Activated naive CD8-positive, alpha-beta T cell treated with anti-CD3 and anti-CD28 coated beads, Interleukin-2, amount 10 ng/mL, durations not matched to agents 7 days and 5 days (primary cell): ENCODE results near the gene TMEM187. TPM values are rescaled to one million over a fixed set of nuclear protein-coding genes. Genes with fewer than 3 reads are reported as not detected.
A peak's percentile ranks its signal among the peaks of the same experiment; 100 is the strongest.

ENCODE experiments used
- ATAC-seq: fragments of 150-1000 bp; cut with Tn5 transposase; one replicate; pipeline ENCODE4 v1.10.0; 2021; ENCODE audit warnings: low read depth, moderate library complexity
- POLR2A ChIA-PET: fragments of 350-600 bp; sonication (Branson Sonifier 250); formaldehyde crosslinking; loops from one replicate; lab custom pipeline; 2021; ENCODE audit warnings: antibody characterized with exemption; lab: Charles Lee
- DNase-seq: peaks from one replicate; pipeline ENCODE4 v3.0.0; 2021
- H3K27ac Mint-ChIP-seq: one replicate; pipeline ENCODE4 v1.8.0; 2022; ENCODE audit warnings: mild to moderate bottlenecking, mixed read lengths
- H3K27me3 Mint-ChIP-seq: one replicate; pipeline ENCODE4 v1.8.0; 2022; ENCODE audit warnings: mild to moderate bottlenecking, moderate library complexity, mixed read lengths
- H3K36me3 Mint-ChIP-seq: one replicate; pipeline ENCODE4 v1.8.0; 2021; ENCODE audit warnings: mild to moderate bottlenecking, mixed read lengths
- H3K4me1 Mint-ChIP-seq: one replicate; pipeline ENCODE4 v1.8.0; 2021; ENCODE audit warnings: mixed read lengths
- H3K4me3 Mint-ChIP-seq: one replicate; pipeline ENCODE4 v1.8.0; 2022; ENCODE audit warnings: mild to moderate bottlenecking, moderate library complexity, mixed read lengths
- H3K9me3 Mint-ChIP-seq: one replicate; pipeline ENCODE4 v1.8.0; 2021; ENCODE audit warnings: mixed read lengths
- total RNA-seq, 2 experiments: library from RNA; stranded (reverse); gene quantifications; one replicate each; pipeline ENCODE4 v1.2.3, GENCODE V29; 2021

Gene TMEM187
- total RNA-seq, 2 experiments from 2014 or later = 8.6 to 9.7 TPM

- ATAC-seq (peak; percentile 69), DNase-seq (peak; percentile 82)
- H3K27ac Mint-ChIP-seq = peak overlapping the region; percentile 69
- H3K36me3 Mint-ChIP-seq = peaks cover 2% of the 10 kb centered on the region
- H3K4me3 Mint-ChIP-seq = no peak overlapping the region
- H3K27me3 Mint-ChIP-seq = no peaks in the 10 kb centered on the region
- H3K4me1 Mint-ChIP-seq = peaks cover 8% of the 10 kb centered on the region
- H3K9me3 Mint-ChIP-seq = no peaks in the 10 kb centered on the region
- POLR2A ChIA-PET = interaction anchor here (12.8 kb wide), 1 partner anchor 28 kb away, joined by 185 read pairs; the partner anchor contains the start of gene ARHGAP4
Observed at GRCh38 chrX:153953342-153953830, 19.2 kb upstream of the TMEM187 start.

- POLR2A ChIA-PET = interaction anchor here (12.8 kb wide), 1 partner anchor 29 kb away, joined by 185 read pairs; the partner anchor contains the start of gene ARHGAP4
- H3K4me3 Mint-ChIP-seq = no peak overlapping the region
- no peaks in the 10 kb centered on the region for H3K9me3 Mint-ChIP-seq
- DNase-seq (no peak), ATAC-seq (no peak)
- no peaks in the 10 kb centered on the region for H3K27me3 Mint-ChIP-seq
- peaks cover 2% of the 10 kb centered on the region for H3K36me3 Mint-ChIP-seq
- no peak overlapping the region for H3K27ac Mint-ChIP-seq
- H3K4me1 Mint-ChIP-seq = peaks cover 6% of the 10 kb centered on the region
Observed at GRCh38 chrX:153953892-153954557, 18.5 kb upstream of the TMEM187 start.

DNA sequence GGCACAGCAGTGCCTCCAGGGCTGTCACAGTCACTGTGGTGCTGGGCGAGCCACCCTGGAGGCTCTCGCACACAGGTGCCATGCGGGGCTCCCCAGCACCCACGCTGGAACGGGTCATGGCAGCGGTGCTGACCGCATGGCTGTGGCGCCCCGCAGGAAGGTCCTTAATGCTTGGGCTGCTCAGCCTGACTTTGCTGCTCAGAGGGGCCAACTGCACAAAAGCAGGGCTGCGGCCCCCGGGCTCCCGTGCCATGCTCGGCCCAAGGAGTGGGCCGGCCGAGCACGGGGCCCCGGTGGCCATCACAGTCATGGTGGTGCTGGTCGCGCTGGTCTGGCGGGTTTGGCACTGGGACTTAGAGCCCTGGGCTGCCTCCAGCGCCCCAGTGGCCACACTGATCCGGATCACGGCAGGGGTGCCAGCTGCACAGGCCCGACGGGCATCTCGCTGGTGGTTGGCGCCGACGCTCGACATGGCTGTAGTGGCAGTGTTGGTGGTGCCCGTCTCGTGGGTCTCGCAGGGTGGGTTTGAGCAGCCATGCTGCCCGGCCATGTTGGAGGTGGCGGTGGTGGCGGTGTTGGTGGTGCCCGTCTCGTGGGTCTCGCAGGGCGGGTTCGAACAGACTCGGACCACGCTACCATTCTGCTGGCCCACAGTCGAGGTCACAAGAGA lies 17.9 kb upstream of the TMEM187 start:
- H3K27ac Mint-ChIP-seq = no peak overlapping the region
- H3K4me3 Mint-ChIP-seq = no peak overlapping the region
- POLR2A ChIA-PET = no interaction called here
- no peaks in the 10 kb centered on the region for H3K9me3 Mint-ChIP-seq
- peaks cover 2% of the 10 kb centered on the region for H3K36me3 Mint-ChIP-seq
- ATAC-seq = no peak
- H3K27me3 Mint-ChIP-seq = no peaks in the 10 kb centered on the region
- peaks cover 4% of the 10 kb centered on the region for H3K4me1 Mint-ChIP-seq
- no peak for DNase-seq

DNA sequence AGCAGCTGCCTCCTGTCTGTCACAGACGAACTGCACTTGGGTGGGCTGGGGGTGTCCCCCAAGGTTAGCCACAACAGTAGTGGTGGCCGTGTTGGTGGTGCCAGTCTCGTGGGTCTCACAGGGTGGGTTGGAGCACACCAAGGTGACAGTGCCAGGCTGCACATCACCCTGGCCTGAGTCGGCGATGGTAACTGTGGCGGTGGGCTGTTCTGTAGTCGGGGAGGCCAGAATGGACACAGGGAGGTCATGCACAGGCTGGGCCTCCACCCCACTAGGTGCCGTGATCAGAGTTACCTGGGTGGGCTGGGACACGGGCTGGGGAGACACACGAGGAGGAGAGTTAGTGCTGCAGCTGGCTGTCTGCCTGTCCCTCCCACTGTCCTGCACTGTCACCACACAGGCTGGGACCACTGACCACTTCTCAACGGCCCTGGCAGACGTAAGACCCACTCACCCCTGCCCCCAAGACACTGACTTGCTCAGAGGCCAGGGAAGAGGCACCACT lies 17.3 kb upstream of the TMEM187 start:
- DNase-seq (no peak), ATAC-seq (no peak)
- Mint-ChIP-seq H3K9me3 (no peaks in the 10 kb centered on the region), H3K27me3 (no peaks in the 10 kb centered on the region), H3K36me3 (peaks cover 2% of the 10 kb centered on the region), H3K4me1 (peaks cover 4% of the 10 kb centered on the region), H3K27ac (no peak overlapping the region), H3K4me3 (no peak overlapping the region)
- POLR2A ChIA-PET = no interaction called here

DNA sequence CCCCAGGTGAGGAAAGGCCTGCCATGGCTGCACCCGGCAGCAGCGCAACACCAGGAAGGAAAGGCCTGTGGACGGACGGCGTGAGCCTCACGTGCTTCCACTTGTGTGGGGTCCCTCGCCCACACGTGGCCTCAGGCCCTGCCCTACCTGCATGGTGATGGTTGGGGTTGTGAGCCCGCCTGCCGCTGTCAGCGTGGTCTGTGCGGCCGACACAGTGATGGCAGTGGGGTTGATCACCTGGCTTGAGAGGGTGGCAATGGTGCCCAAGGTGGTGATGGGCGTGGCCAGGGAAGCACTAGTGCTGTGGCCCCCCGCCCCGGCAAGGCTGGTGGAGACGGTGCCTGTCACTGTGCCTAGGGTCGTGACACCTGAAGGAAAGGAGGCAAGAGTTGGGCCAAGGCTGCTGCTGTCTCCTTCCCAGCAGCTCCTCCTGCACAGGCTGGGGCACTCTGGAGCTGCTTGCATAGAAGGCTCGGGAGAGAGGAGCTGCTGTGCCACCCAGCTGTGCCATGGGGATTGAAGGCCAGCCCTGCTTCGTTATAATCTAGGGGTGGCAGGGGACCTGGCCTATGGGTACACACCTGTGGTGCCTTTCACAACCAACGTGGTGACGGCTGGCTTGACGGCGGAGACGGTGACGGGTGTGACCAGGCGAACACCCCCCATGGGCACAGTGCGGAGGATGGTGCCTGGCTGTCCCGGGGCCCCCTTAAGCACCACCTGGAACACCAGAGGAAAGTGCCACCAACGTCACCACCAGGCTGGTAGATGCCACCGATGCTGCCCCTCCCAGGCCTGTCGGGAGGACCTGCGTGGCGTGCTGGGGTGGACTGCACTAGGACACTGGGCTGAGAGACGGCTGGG lies 16.3 kb upstream of the TMEM187 start:
- ATAC-seq = no peak
- POLR2A ChIA-PET = interaction anchor here (0.9 kb wide), 1 partner anchor 11 kb away, joined by 3 read pairs; no protein-coding TSS in a partner anchor
- DNase-seq = no peak

GRCh38 chrX:153957224-153957623 lies 15.3 kb upstream of the TMEM187 start:
- no peak overlapping the region for H3K27ac Mint-ChIP-seq
- ATAC-seq (no peak), DNase-seq (no peak)
- H3K36me3 Mint-ChIP-seq = no peaks in the 10 kb centered on the region
- no peaks in the 10 kb centered on the region for H3K27me3 Mint-ChIP-seq
- no peak overlapping the region for H3K4me3 Mint-ChIP-seq
- H3K9me3 Mint-ChIP-seq = no peaks in the 10 kb centered on the region
- POLR2A ChIA-PET = no interaction called here
- H3K4me1 Mint-ChIP-seq = no peaks in the 10 kb centered on the region

More for the DNA sequence above, 16.3 kb upstream of the TMEM187 start:
- H3K9me3 Mint-ChIP-seq = no peaks in the 10 kb centered on the region
- H3K4me3 Mint-ChIP-seq = no peak overlapping the region
- H3K36me3 Mint-ChIP-seq = peaks cover 2% of the 10 kb centered on the region
- H3K27me3 Mint-ChIP-seq = no peaks in the 10 kb centered on the region
- no peak overlapping the region for H3K27ac Mint-ChIP-seq
- H3K4me1 Mint-ChIP-seq = no peaks in the 10 kb centered on the region

GRCh38 chrX:153958605-153959004 lies 13.9 kb upstream of the TMEM187 start:
- no peaks in the 10 kb centered on the region for H3K36me3 Mint-ChIP-seq
- no peaks in the 10 kb centered on the region for H3K27me3 Mint-ChIP-seq
- no peak overlapping the region for H3K27ac Mint-ChIP-seq
- DNase-seq = no peak
- no peak for ATAC-seq
- no peaks in the 10 kb centered on the region for H3K9me3 Mint-ChIP-seq
- POLR2A ChIA-PET = interaction anchor here (1.1 kb wide), 1 partner anchor 11 kb away, joined by 4 read pairs; no protein-coding TSS in a partner anchor
- no peaks in the 10 kb centered on the region for H3K4me1 Mint-ChIP-seq
- no peak overlapping the region for H3K4me3 Mint-ChIP-seq

DNA sequence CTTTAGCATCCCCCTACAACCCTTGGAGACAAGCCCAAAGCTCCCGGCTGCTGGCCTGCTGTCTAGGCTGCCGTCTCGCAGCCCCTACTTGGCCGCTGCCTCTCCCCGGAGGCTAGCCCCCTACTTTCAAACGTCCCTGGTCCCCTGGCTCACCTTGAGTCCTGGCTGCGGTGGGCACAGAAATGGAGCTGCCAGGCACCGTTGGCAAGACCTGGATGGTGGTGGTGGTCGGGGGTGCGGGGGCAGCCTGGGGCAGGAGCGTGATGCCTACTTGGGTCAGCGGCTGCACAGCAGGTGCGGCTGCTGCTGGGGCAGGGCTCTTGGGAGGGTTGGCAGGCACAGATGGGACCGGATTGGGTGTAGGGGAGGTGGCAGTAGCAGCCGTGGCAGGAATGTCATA lies 12.9 kb upstream of the TMEM187 start:
- POLR2A ChIA-PET = interaction anchor here (1.1 kb wide), 1 partner anchor 12 kb away, joined by 4 read pairs; no protein-coding TSS in a partner anchor
- Mint-ChIP-seq H3K27me3 (no peaks in the 10 kb centered on the region), H3K27ac (no peak overlapping the region), H3K4me1 (no peaks in the 10 kb centered on the region), H3K4me3 (no peak overlapping the region), H3K36me3 (no peaks in the 10 kb centered on the region), H3K9me3 (no peaks in the 10 kb centered on the region)
- no peak for ATAC-seq
- no peak for DNase-seq

DNA sequence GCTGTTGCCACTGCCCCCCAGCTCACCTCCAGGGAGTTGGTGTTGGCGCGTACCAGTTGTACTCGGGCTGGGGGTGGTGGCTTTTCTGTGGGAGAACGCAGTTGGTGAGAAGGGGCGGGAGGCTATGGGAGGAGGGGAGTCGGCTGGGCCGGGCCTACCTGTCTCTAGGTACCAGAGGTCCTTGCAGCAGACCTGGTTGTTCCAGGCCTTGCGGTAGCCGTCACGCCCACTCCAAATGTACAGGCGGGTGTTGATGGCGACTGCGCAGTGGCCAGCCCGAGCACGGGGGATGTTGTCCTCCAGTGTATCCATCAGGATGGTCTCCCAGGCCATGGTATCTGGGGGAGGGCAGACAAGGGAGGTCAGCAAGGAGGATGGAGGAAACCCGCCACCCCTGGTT lies 12.5 kb upstream of the TMEM187 start:
- H3K36me3 Mint-ChIP-seq = no peaks in the 10 kb centered on the region
- POLR2A ChIA-PET = no interaction called here

GRCh38 chrX:153960786-153961185 lies 11.8 kb upstream of the TMEM187 start:
- no peak for ATAC-seq
- Mint-ChIP-seq H3K36me3 (no peaks in the 10 kb centered on the region), H3K27me3 (no peaks in the 10 kb centered on the region), H3K27ac (no peak overlapping the region), H3K4me1 (no peaks in the 10 kb centered on the region), H3K9me3 (no peaks in the 10 kb centered on the region), H3K4me3 (no peak overlapping the region)
- no peak for DNase-seq
- POLR2A ChIA-PET = no interaction called here

More for the DNA sequence above, 12.5 kb upstream of the TMEM187 start:
- Mint-ChIP-seq H3K4me1 (no peaks in the 10 kb centered on the region), H3K9me3 (no peaks in the 10 kb centered on the region), H3K27me3 (no peaks in the 10 kb centered on the region), H3K27ac (no peak overlapping the region), H3K4me3 (no peak overlapping the region)
- ATAC-seq = no peak
- DNase-seq = no peak

DNA sequence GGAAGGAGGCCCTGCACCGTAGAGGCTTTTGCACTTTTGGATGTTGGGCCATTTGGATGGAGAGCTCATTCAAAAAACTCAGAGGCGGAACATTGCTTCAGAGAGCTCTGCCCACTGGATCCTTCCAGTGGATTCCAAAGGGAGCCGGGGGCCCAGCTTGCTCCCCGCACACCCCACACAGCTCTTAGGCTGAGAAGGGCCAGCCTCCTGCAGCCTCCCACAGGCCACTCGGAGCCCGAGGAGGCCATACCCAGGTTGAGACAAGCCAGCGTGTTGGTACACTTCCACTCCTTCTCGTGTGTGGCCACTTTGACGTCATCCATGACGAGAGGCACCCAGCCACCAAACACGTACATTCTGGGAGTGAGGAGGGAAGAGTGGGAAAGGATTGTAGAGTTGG lies 11.3 kb upstream of the TMEM187 start:
- Mint-ChIP-seq H3K4me3 (no peak overlapping the region), H3K4me1 (peaks cover 2% of the 10 kb centered on the region), H3K27ac (no peak overlapping the region), H3K9me3 (no peaks in the 10 kb centered on the region), H3K36me3 (no peaks in the 10 kb centered on the region), H3K27me3 (no peaks in the 10 kb centered on the region)
- DNase-seq (no peak), ATAC-seq (no peak)
- POLR2A ChIA-PET = interaction anchor here (1.1 to 1.3 kb wide), 2 partner anchors 29 to 52 kb away, joined by 3 read pairs; no protein-coding TSS in a partner anchor

- ATAC-seq (no peak), DNase-seq (no peak)
- H3K27ac Mint-ChIP-seq = no peak overlapping the region
- H3K4me3 Mint-ChIP-seq = no peak overlapping the region
- POLR2A ChIA-PET = interaction anchor here (0.8 kb wide), 1 partner anchor 18 kb away, joined by 5 read pairs; no protein-coding TSS in a partner anchor
- peaks cover 6% of the 10 kb centered on the region for H3K4me1 Mint-ChIP-seq
- H3K36me3 Mint-ChIP-seq = peaks cover 11% of the 10 kb centered on the region
- H3K9me3 Mint-ChIP-seq = no peaks in the 10 kb centered on the region
- no peaks in the 10 kb centered on the region for H3K27me3 Mint-ChIP-seq
Observed at GRCh38 chrX:153963546-153963945, 9.0 kb upstream of the TMEM187 start.

- DNase-seq (no peak), ATAC-seq (no peak)
- Mint-ChIP-seq H3K27me3 (no peaks in the 10 kb centered on the region), H3K36me3 (peaks cover 11% of the 10 kb centered on the region), H3K9me3 (no peaks in the 10 kb centered on the region), H3K27ac (no peak overlapping the region), H3K4me1 (peaks cover 6% of the 10 kb centered on the region), H3K4me3 (no peak overlapping the region)
- POLR2A ChIA-PET = no interaction called here
Observed at GRCh38 chrX:153964105-153964504, 8.4 kb upstream of the TMEM187 start.
